Left ventricle myocardium superior (tissue), 1 donor: ENCODE data around the gene LZTFL1. TPM values are rescaled to one million over a fixed set of nuclear protein-coding genes. Genes with fewer than 3 reads are reported as not detected.

Experiments used
- ATAC-seq: fragments of 200-7000 bp; cut with Tn5 transposase; one replicate; pipeline ENCODE4 v1.9.1; 2020; ENCODE audit warnings: mild to moderate bottlenecking, moderate library complexity
- DNase-seq: peaks from one replicate; pipeline ENCODE4 v3.0.0-alpha.2; 2020
- intact Hi-C: fragments of 100-400 bp; cut with micrococcal nuclease; formaldehyde crosslinking; loops from one replicate; pipeline ENCODE4 v1.11.0; 2022
- total RNA-seq: library from RNA; stranded (reverse); fragmentation: NEBNext Ultra II Directional; extraction: Animal tissue kit (Norgen Biotek cat#: 25700); gene quantifications from one replicate; pipeline ENCODE4 v1.2.1, GENCODE V29; 2021
- donor health status: DM: no; HTN: yes; CAD: no; lungs with severe emphysema.

LZTFL1 gene
- total RNA-seq, 1 donor from 2014 or later, result 10.1 TPM

DNA sequence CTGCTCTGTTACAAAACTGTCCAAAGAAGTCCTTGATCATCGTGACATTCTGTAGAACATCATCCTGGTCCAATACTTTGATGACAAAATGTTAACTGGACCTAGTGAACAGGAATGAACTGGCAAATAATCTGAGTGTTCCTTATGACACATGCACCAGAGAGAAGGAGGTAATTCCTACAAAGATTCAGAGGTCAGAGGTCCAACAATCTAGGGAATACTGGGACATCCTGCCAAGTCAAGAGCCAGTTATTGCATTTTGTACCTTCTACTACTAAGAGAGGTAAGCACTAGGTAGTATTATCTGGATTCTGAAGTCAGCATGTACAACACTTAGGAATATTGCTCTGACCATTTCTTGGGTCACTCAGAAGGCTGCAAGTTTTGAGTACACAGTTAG lies 20.8 kb downstream of the LZTFL1 start:
- intact Hi-C loops, result no loop called here
- DNase-seq (no peak), ATAC-seq (no peak)

DNA sequence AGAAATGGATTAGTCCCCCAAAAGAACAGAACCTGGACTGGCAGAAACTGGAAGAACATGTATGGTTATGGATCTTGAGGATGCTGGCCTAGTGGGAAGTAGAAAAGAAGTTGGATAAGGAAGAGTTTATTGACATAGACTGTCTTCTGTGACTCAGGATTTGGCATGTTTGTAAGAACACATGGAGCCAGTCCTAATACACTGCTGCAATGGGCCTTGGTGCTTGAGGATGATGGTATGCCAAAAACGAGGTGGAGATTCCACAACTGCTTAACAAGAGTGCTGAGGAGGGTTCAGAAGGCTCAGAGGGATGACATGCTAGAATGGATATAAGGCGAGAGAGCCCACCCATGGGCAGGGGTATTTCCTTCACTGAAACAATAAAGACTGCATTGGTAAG lies 22.4 kb downstream of the LZTFL1 start:
- intact Hi-C loops, result no loop called here
- DNase-seq (no peak), ATAC-seq (no peak)

DNA sequence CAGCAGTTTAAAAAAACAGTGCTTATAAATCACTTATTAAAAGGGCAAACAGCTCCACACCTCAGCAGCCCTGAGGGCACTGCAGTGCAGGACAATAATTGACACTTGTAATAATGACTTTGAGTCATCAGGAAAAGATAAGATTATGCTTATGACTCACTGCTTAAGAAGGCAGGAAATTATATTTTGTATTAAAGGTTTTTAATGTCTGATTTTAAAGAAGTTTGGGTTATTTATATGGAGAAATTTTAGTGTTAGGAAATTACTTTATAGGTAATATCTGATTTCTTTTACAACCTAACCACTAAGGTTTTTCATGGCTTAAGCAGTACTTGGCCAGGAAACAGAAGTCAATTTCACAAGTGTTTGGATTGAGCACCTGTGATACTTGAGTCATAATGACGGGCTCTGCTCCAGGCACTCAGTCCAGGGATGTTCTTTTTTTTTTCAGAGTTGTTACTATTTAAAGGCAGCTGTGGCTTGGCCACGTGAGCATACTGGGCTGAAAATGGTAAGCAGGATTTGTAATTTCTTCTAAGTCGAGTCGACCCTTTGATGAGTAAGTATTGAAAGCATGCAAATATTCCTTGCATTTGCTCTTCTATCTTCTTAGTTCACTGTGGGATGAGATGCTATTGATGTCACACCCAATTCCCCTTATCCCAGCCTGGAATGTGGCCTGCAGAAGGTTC lies 23.9 kb downstream of the LZTFL1 start:
- peak; percentile 84 for ATAC-seq
- intact Hi-C loops, result no loop called here

DNA sequence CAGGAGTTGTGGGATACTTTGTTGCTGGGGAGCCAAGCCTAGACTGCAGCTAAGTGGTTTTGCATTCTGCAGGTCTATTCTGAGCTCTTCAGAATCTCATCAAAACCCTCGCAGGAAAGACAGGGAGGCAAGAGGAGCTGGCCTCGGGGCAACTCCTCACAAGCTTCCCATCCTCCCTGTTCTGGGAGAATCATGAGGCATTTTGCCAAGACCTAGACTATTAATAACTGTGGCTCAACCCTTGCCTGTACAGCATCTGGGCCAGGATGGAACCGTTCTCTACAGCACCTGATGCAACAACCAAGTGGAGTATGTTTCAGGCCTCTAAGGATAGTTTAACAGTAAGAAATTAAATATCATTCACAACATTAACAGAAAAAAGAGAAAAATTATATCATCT lies 25.4 kb downstream of the LZTFL1 start:
- intact Hi-C loops, result no loop called here
- DNase-seq, result peak; percentile 46
- peak; percentile 93 for ATAC-seq

More for the DNA sequence above, 23.9 kb downstream of the LZTFL1 start:
- DNase-seq, result peak; percentile 36

DNA sequence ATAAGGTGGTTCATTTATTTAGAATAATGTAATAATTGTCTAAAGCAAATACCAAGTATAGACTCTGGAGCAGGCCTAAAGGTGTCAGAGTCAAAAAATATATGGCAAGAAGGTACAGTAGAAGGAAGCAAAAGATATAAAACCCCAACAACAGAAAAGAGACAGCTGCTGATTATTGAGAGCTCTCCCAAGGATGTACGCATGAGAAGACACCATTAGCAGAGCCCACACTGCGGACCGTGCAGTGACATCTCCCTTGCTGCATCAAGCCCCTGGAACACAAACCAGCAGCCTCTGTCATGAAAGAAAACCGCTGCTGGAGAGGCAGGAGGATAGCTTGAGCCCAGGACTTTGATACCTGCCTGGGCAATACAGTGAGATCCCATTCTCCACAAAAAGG lies 27.6 kb downstream of the LZTFL1 start:
- DNase-seq (no peak), ATAC-seq (no peak)
- intact Hi-C loops, result no loop called here

DNA sequence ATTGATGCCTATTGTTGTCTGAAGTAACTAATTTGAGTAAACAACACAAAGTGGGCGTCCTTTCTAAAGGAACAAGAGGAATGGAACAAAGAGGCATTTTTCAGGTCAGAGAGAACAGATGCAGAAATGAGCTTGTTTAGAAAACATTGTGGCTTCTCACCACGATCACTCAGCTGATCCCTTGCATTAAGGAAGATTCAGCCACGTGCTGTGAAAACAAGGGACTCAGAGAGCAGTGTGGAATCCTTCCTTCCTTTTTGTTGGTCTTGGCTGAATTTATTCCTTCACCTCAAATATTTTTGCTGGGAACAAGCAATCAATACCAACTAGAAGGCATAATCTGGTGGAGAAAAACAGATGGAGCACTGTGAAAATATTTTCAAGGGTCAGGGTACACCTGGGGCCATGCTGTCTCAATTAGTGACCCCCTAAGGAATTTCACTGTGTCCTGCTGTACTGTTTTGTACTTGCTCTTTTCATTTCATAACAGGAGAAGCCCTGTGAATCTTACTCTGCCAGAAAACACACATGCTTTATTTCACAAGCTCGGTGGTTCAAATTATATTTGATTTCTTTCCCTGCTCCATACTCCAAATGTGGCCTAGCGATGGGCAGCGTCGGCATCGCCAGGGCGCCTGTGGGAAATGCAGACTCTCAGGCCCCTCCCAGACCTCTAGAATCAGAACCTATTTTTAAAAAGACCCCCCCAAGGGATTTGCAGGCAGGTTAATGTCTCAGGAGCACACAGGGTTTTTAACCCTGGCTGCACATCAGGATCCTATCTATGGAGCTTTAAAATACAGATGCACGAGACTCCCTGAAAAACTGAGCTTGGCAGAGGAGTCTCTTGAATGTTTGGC lies 34.0 kb downstream of the LZTFL1 start:
- DNase-seq (no peak), ATAC-seq (peak; percentile 51)
- intact Hi-C loops, result no loop called here

DNA sequence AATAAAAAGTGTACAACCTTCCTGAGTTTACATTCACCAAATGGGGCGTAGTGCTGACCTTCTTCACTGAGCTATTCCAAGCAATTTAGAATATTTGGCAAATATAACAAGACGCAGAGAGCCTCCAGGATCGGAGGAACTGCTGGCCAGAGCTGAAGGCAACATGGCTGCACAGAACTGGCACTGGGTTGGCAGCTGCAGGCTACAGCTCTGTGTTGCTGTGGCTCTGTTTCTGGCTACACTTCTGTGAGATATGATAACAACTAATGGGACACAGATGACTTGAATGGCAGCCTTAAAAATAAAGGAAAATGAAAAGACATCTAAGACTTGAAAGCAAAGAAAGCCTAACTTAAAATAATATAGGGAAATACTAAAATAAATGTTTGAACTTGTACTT lies 34.8 kb downstream of the LZTFL1 start:
- ATAC-seq, result peak; percentile 93
- intact Hi-C loops, result no loop called here
- DNase-seq, result peak; percentile 48

DNA sequence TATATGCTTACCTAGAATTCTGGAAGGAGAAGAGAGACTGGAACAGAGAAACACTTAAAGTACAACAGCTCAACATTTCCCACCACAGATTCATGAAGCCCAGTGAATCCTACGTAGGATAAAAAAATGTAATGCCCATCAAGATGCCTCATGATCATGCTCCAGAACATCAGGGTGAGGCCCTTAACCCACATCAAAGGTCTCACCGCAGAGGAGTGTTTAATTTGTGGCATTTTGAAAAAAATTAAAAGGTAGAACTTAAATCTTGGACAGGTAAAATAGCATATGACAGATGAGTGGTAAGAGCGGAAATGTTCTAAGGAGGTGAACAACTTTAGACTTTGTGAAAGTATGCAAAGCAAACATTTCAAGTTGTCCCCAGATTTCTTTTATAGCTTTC lies 35.8 kb downstream of the LZTFL1 start:
- no peak for DNase-seq
- intact Hi-C loops, result no loop called here
- ATAC-seq, result no peak

DNA sequence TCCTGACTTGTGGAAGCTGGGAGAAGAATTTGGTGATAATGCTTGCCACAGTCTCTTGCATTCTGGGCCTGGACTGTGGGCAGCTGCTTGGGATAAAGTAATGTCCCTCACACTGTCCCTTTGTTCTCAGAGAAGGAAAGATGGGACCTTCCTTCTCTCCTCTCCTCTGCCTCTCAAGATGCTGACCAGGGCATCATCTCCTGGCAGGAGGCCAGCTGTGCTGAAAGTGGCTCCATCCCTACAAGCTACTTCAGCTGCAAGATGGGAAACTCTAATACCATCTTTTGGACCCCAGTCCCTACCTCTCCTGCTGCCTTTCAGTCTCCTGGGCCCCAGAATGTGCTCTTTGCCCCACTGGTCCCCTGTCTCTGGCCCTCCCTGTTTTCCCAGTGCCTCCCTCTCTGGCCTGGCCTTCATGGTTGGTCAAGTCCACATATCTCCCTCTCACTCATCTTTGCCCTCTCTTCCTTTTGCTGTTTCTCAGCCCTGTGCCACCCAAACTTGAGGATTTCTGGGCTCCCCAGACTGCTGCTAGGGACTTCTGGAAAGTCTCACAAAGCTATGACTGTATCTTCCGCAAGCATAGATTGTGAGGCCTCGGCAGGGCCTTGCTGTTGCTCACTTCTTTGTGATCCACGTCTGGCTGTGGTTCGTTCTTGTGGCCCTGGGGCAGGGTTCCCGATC lies 38.5 kb downstream of the LZTFL1 start:
- intact Hi-C loops, result no loop called here
- ATAC-seq, result no peak

DNA sequence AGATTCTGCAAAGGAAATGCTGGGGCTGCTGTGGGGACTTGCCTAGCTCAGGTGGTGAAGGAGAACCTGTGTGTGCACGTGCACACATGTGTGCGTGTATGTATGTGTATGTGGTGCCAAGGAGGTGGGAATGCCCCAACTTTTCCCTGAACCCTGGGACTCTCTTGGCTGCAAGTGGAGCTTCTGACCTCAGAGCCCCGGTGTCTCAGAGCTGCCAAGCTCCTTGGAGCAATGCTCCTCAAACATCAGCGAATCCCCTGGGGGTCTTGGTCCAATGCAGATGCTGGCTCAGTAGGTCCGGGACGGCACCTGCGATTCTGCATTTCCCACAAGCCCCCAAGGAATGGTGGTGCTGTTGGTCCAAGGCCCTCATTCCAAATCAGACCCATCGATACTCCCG lies 39.8 kb downstream of the LZTFL1 start:
- DNase-seq (no peak), ATAC-seq (no peak)
- intact Hi-C loops, result no loop called here

More for the DNA sequence above, 38.5 kb downstream of the LZTFL1 start:
- DNase-seq, result no peak

DNA sequence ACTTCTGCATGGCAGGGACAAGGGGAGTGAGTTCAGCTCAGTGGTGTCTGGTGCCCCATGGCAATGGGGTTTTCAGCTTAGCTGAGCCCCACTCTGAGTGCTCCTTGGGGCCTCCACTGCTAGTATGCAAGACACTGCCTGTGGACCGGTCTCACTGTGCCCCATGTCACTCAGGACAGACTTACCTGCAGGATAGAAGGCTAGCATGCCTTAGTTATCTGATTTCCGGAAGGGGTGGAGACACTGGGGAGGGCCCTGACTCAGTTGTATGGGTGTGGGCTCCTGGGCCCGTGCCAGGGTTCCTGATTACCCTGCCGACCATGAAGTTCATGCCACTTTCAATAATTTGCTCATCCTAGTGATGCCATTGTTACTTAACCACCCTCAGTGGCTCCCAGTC lies 41.3 kb downstream of the LZTFL1 start:
- no peak for DNase-seq
- intact Hi-C loops, result no loop called here
- no peak for ATAC-seq

DNA sequence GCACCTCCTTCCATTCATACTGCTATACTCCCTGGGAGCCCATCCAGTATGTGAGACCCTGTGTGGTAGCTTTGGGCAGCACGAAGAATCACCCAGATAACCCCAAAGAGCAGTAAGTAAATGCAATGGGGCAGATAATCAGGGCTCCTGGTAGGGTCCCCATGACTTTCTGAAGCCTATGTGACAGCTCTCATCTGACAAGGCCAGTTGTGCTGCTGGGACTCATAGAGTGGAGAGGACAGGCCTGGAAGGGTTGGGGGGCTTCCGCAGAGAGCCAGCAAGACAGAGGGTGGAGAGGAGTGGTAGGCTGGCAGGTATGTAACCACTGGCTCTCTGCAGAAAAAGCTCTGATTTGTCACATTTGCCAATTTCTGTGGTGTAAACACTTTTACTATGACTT lies 42.3 kb downstream of the LZTFL1 start:
- intact Hi-C loops, result no loop called here
- ATAC-seq (no peak), DNase-seq (no peak)

DNA sequence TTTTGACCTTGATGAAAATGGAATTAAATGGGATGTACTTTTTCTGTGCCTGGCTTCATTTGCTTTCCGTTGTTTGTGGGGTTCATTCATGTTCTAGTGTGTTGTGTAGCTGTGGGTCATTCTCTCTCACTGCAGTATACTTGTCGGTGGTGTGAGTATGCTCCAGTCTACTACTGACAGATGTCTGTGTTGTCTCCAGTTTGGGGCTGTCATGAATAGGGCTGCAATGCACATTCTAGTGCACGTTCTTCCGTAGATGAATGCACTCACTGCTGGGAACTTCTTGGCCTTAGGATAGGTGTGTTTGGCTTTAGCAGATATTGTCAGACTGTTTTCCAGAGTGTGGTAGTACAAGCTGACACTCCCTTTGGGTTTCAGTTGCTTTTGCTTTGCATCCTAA lies 43.9 kb downstream of the LZTFL1 start:
- DNase-seq, result no peak
- no peak for ATAC-seq
- intact Hi-C loops, result no loop called here

DNA sequence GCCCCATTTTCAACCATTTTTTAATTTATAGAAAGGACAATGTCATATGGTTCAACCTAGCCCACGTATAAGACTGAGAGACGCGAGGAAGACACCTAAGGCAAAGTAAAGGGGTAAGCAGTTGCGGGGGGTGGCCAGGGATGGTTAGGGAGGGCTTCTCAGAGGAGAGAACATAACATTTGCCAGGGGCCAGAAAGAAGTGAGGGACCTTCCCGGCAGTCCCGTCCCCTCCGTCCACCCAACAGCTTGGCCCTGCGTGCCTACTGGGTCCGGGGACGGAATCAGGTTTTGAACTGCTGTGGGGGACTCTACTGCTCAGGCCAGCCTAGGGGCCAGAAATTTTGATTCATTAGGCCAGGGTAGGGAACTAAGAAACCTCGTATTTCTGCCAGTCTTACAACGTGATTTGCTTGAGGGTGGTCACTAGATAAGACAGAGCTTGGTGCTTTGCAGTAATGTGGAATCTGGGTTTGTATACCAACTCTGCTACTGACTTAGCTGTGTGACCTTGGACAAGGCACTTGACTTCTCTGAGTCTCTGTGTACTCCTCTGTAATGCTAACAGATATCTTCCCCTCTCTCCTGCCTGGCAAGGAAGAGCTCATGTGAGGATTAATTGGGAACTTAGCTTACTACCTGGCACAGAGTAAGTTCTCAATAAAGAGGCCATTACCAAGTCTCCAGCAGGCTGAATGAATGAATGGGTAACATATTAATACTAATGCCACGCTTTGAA lies 44.8 kb downstream of the LZTFL1 start:
- DNase-seq (no peak), ATAC-seq (no peak)
- intact Hi-C loops, result no loop called here

DNA sequence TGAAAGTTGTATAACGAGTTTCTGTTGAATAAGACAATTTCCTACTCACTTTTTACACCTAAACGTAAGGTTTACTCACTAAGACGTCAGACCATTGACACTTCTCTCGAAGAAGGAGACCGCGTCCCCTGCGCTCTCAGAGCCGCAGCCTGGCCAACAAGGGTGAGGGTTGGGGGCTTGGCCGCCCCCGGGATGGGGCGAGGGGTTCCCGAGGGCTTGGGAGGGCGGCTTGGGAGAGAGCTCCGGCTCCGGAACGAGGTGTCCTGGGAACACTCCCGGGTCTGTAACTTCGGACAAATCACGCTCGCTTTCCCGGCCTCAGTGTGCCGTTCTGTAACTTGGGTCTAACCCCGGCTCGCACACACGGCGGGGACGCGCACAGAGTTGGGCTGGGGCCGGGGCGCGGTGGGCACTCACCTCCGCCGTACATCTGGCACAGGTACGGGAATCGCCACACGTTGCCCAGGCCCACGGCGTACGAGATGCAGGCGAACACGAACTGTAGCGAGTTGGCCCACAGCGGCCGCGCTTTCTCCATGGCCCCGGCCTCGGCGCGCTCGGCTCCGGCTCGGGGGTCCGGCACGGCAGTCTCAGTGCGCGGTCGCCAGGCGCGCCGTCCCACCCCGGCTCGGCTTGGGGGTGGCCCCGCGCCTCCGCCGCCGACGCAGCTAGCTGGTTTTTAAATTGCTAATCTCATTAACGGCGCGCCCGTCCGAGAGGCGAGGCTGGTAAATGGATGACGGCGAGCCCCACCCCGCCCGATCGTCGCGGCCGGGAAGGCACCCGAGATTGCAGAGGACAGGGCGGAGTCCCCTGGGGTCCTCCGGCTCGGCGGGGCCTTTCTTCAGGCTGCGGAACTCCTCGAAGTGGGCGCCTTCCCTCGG lies 45.8 kb downstream of the LZTFL1 start, which contains the start of gene SLC6A20:
Gene SLC6A20 (minus strand): TSS at position 655 of the 884 bp plus-strand sequence. CDS start 117 bp downstream, at position 538.
- ATAC-seq (peak; percentile 28), DNase-seq (no peak)
- intact Hi-C loops, result no loop called here

DNA sequence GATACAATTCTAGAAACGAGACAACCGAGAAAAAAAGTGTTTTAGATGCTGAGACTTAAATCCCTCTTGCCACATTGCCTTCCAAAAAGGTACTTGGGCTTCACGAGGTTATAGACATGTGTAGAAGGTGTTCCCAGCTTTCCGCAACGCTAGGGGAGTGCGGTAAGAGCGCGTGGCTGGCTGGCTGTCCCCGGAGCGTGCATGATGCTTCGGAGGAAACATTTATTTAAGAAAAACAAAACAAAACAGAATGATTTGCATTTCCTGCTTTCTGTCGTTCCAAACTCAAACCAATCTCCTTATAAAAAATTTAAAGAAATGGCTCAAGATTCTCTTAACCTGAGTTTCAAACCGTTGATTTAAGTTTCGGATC lies 46.4 kb downstream of the LZTFL1 start:
- intact Hi-C loops, result no loop called here
- ATAC-seq (no peak), DNase-seq (no peak)

DNA sequence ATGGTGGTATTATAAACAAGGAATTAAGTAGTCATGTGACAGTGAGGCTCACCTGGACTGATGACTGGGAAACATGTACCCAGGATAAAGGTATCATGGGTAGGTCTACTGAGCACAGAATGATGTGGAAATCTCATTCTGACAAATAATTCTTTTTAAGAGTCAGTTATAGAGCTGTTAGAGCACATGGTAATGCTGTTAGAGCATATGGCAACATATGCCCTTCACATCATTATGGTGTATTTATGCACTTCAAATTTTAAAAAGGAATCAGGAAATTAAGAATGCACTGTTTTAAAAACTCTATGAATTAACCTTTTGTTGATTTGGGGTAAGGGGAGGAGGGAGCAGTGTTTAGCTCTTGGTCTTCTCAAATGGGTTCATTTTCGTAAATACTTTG lies 47.3 kb downstream of the LZTFL1 start:
- no peak for ATAC-seq
- no peak for DNase-seq
- intact Hi-C loops, result no loop called here

DNA sequence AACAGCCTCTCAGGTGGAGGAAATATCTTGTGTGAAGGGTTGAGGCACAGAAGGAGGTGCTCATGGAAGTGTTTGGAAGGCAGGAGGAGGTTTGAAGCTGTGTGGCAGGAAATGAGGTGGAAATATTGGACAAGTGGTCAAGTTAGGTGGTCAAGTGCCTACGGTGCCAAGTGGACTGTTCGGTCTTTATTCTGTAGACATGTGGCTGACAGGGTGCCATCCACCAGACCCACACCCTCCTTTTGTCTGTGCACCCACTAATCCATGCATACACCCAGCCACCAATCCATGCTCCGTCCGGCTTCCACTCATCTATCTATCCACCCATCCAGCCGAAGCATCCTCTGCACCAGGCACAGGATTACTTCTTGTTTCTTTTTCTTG lies 47.8 kb downstream of the LZTFL1 start:
- intact Hi-C loops, result no loop called here
- ATAC-seq, result no peak
- no peak for DNase-seq
